Measurements from ENCODE around the gene CTXN2. TPM values are rescaled to one million over a fixed set of nuclear protein-coding genes. Genes with fewer than 3 reads are reported as not detected.

CTXN2 gene
- total RNA-seq, 1 experiment from 2014 or later: not detected

DNA sequence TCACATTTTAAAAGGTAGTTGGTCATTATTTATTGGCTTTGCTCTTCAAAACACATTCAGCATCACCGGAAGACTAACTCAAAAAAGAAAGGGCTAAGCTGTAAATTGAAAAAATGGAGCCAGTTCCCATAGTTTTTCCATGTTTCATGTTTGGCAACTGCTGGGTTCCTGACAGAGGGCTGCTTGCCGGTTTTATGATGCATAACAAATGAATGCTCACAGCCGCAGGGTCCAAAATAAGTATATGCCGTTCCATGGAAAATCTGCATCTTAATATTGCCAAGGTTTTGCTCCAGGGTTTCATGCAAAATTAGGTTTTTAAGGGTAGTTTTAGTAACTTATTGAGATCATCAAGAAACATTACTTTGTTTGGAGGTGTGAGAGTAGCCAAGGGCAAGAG is 30.4 kb downstream of the CTXN2 start:
- peak; percentile 6 for DNase-seq (ENCODE audit: low read depth)

GRCh38 chr15:48222627-48223026 is 31.2 kb downstream of the CTXN2 start:
- DNase-seq (ENCODE audit: low read depth): no peak

GRCh38 chr15:48225771-48226170 is 34.3 kb downstream of the CTXN2 start:
- DNase-seq (ENCODE audit: low read depth): no peak

GRCh38 chr15:48230498-48230897 is 39.0 kb downstream of the CTXN2 start:
- DNase-seq (ENCODE audit: low read depth): no peak

- DNase-seq (ENCODE audit: low read depth): no peak
Observed at GRCh38 chr15:48233246-48233645, 41.8 kb downstream of the CTXN2 start.

- no peak for DNase-seq (ENCODE audit: low read depth)
Observed at GRCh38 chr15:48239334-48239733, 47.9 kb downstream of the CTXN2 start.

DNA sequence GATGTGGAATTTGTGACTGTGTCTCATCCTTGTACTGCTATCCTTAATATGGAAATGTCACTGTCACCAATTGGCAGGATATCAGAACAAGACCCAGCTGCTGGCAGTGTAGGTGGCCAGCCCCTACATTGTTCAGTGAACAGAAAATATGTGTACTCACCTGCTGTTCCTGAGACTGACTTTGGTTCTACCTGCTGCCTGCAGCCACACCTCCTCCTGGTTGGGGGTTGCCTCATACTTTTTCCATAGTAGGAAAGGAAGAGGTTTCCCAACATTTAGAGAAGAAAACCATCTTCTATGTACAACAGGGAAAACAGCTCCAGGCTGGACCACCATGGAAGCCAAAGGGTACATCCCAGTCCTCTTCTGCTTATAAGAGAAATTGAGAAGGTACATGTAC is 50.5 kb downstream of the CTXN2 start:
- no peak for DNase-seq (ENCODE audit: low read depth)

- DNase-seq (ENCODE audit: low read depth): no peak
Observed at GRCh38 chr15:48242535-48242934, 51.1 kb downstream of the CTXN2 start.

DNA sequence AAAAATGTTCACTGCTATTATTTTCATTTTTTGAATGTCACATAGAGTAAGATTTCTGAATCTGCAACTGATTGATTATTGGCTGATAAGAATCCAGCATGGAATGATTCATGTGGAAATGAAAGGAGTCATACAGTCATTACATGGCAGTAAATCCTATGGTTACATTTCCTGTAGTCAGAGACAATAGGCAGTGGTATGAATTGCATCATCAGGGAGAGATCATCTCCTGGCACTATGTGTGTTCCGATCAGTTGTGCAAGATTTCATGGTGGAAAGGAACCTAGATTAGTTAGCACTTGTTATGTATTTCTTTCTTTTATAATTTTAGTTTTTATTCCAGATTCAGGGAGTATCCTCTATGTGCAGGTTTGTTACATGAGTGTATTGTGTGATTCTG is 53.5 kb downstream of the CTXN2 start:
- peak; percentile 21 for DNase-seq (ENCODE audit: low read depth)

- DNase-seq (ENCODE audit: low read depth): no peak
Observed at GRCh38 chr15:48248414-48248813, 56.9 kb downstream of the CTXN2 start.

- peak; percentile 73 for DNase-seq (ENCODE audit: low read depth)
Observed at GRCh38 chr15:48250640-48251076, 59.2 kb downstream of the CTXN2 start.

- no peak for DNase-seq (ENCODE audit: low read depth)
Observed at GRCh38 chr15:48253172-48253571, 61.7 kb downstream of the CTXN2 start.

Other genes with a start within 250 kb of the CTXN2 start
- gene SLC24A5, start 70.7 kb upstream of the CTXN2 start, total RNA-seq (2014; rRNA removed): not detected in 2 replicates
- gene MYEF2, start 13.4 kb upstream of the CTXN2 start, total RNA-seq (2014; rRNA removed): 8.0 and 9.9 TPM in 2 replicates
- gene SLC12A1, start 14.6 kb downstream of the CTXN2 start, total RNA-seq (2014; rRNA removed): not detected in 2 replicates
- 78.2 and 98.3 TPM in 2 replicates for gene DUT, start 139.8 kb downstream of the CTXN2 start, total RNA-seq (2014; rRNA removed)